ENCODE data around the gene C4BPB. TPM values are rescaled to one million over a fixed set of nuclear protein-coding genes. Genes with fewer than 3 reads are reported as not detected.

C4BPB gene
- total RNA-seq, 1 donor from 2014 or later: not detected

DNA sequence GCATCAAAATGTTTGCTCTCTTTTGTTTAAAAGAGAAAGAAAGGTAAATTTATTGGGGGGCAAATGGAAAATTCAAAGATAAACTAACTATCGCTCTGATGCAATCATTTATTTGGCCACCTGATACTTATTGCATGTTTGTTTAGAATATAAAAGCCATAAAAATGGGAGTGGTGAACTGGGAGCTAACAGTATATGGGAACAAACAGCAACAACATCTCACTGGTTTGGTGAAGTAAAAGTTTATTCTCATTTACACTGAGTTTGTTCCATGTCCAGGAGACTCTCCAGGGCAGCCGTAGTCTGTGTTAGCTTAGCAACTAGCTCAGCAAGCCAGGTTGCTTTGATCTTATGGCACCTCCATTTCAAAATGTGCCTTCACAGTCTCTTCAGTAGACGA, 35.7 kb downstream of the C4BPB start:
- no peak for DNase-seq
- H3K27ac Mint-ChIP-seq (ENCODE audit: unreplicated experiment): no peak overlapping the region
- peaks cover 2% of the 10 kb centered on the region for H3K27me3 Mint-ChIP-seq (ENCODE audit: unreplicated experiment)
- no peaks in the 10 kb centered on the region for H3K4me1 Mint-ChIP-seq (ENCODE audit: low read depth, unreplicated experiment)
- H3K9me3 Mint-ChIP-seq (ENCODE audit: unreplicated experiment): peaks cover 11% of the 10 kb centered on the region
- H3K36me3 Mint-ChIP-seq (ENCODE audit: unreplicated experiment): peaks cover 20% of the 10 kb centered on the region
- TF ChIP-seq, protein P1, sequence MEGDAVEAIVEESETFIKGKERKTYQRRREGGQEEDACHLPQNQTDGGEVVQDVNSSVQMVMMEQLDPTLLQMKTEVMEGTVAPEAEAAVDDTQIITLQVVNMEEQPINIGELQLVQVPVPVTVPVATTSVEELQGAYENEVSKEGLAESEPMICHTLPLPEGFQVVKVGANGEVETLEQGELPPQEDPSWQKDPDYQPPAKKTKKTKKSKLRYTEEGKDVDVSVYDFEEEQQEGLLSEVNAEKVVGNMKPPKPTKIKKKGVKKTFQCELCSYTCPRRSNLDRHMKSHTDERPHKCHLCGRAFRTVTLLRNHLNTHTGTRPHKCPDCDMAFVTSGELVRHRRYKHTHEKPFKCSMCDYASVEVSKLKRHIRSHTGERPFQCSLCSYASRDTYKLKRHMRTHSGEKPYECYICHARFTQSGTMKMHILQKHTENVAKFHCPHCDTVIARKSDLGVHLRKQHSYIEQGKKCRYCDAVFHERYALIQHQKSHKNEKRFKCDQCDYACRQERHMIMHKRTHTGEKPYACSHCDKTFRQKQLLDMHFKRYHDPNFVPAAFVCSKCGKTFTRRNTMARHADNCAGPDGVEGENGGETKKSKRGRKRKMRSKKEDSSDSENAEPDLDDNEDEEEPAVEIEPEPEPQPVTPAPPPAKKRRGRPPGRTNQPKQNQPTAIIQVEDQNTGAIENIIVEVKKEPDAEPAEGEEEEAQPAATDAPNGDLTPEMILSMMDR (IDR thresholded peaks at IDR 0.05; ENCODE audit: partially characterized antibody, unreplicated experiment): no peak
- no peak overlapping the region for H3K4me3 Mint-ChIP-seq (ENCODE audit: unreplicated experiment)

DNA sequence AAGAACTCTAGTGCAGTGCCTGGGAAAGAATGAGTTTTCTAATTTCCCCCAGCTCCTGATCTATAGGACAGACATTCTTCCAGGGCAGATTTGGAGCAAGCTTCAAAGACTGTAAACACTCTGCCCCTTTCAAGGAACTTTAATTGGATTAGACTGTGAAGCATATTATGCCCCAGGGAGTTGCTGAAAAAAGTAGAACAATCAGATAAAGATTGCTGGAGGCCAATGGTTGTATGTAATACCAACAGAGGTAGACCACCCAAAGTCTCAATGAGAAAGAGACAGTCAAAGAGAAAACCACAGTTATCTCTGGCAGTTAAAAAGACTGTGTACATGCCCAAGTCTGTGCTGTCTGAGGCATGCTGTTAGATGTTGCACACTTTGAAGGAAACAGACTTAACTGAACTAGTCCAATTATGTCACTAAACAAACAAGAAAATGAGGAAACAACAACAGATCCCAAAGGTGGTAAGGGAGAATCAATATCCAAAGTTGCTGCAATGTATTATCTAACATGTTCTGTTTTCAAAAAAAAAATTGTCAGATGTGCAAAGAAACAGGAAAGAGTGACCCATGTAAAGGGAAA, 39.8 kb downstream of the C4BPB start:
- peaks cover 11% of the 10 kb centered on the region for H3K9me3 Mint-ChIP-seq (ENCODE audit: unreplicated experiment)
- peaks cover 2% of the 10 kb centered on the region for H3K27me3 Mint-ChIP-seq (ENCODE audit: unreplicated experiment)
- H3K27ac Mint-ChIP-seq (ENCODE audit: unreplicated experiment): no peak overlapping the region
- DNase-seq: no peak
- H3K4me1 Mint-ChIP-seq (ENCODE audit: low read depth, unreplicated experiment): no peaks in the 10 kb centered on the region
- H3K4me3 Mint-ChIP-seq (ENCODE audit: unreplicated experiment): no peak overlapping the region
- TF ChIP-seq, protein P1 (IDR thresholded peaks at IDR 0.05; ENCODE audit: partially characterized antibody, unreplicated experiment): no peak
- H3K36me3 Mint-ChIP-seq (ENCODE audit: unreplicated experiment): peaks cover 25% of the 10 kb centered on the region

DNA sequence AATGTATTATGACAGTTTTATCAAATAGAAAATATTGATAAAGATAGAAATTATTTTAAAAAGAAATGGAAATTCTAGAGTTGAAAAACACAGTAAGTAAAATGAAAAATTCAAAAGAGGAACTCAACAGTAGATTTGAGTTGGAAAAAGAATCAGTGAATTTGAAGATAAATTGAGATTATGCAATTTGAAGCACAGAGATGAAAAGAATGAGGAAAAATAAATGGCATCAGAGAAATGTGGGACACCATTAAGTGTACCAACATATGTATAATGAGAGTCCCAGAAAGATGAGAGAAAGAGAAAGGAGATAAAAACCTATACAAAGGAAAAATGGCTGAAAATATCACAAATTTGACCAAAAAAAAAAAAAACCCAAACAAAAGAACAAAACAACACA, 40.4 kb downstream of the C4BPB start:
- Mint-ChIP-seq H3K9me3 (ENCODE audit: unreplicated experiment) (peaks cover 11% of the 10 kb centered on the region), H3K4me1 (ENCODE audit: low read depth, unreplicated experiment) (no peaks in the 10 kb centered on the region), H3K4me3 (ENCODE audit: unreplicated experiment) (no peak overlapping the region), H3K36me3 (ENCODE audit: unreplicated experiment) (peaks cover 25% of the 10 kb centered on the region), H3K27ac (ENCODE audit: unreplicated experiment) (no peak overlapping the region), H3K27me3 (ENCODE audit: unreplicated experiment) (peaks cover 2% of the 10 kb centered on the region)
- TF ChIP-seq, protein P1 (IDR thresholded peaks at IDR 0.05; ENCODE audit: partially characterized antibody, unreplicated experiment): no peak
- no peak for DNase-seq

DNA sequence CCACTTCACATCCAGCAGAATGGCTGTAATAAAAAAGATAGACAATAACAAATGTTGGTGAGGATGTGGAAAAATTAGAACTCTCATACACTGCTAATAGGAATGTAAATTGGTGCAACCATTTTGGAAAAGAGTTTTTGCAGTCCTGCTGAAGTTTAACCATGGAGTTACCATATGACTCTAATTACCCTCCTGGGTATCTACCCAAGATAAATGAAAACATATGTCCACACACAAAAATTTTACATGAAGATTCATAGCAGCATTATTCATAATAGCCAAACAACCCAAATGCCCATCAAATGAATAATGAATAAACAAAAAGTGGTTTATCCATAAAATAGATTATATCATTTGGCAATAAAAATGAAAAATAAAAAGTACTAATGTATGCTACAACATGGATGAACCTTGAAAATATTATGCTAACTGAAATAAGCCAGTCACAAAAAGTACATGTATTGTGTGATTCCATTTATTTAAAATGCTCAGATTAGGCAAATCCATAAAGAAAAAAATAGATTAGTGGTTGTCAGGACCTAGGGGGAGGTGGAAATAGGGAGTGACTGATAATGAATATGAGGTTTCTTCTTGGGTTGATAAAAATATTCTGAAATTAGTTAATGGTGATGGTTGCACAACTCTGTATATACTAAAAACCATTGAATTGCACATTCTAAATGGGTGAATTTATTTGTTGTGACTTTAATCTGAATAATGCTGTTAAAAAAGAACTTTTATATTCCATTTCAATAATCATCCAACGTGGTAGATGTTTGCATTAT, 41.8 kb downstream of the C4BPB start:
- H3K36me3 Mint-ChIP-seq (ENCODE audit: unreplicated experiment): peaks cover 25% of the 10 kb centered on the region
- H3K9me3 Mint-ChIP-seq (ENCODE audit: unreplicated experiment): peaks cover 10% of the 10 kb centered on the region
- TF ChIP-seq, protein P1 (IDR thresholded peaks at IDR 0.05; ENCODE audit: partially characterized antibody, unreplicated experiment): no peak
- H3K4me3 Mint-ChIP-seq (ENCODE audit: unreplicated experiment): no peak overlapping the region
- H3K4me1 Mint-ChIP-seq (ENCODE audit: low read depth, unreplicated experiment): no peaks in the 10 kb centered on the region
- no peak overlapping the region for H3K27ac Mint-ChIP-seq (ENCODE audit: unreplicated experiment)
- no peak for DNase-seq
- H3K27me3 Mint-ChIP-seq (ENCODE audit: unreplicated experiment): peaks cover 2% of the 10 kb centered on the region

DNA sequence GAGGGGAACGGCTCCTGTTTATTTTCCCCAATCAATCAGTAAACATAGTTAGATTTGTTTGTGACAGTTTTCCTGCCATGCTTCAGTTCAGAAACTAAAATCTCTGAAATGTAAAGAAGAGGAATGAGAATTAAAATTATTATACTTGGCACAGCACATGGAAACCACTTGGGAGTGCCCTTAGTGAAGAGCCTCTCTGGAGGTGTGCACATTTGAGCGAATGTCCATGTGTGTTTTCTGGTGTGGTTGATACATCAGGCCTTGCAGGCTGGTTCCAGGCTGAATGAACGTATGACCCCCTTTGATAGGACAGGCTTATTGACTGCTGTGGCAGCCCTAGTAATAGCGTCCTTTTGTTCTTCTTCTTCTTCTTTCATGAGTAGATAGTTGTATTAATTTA, 42.5 kb downstream of the C4BPB start:
- TF ChIP-seq, protein P1 (IDR thresholded peaks at IDR 0.05; ENCODE audit: partially characterized antibody, unreplicated experiment): no peak
- H3K9me3 Mint-ChIP-seq (ENCODE audit: unreplicated experiment): peaks cover 8% of the 10 kb centered on the region
- DNase-seq: no peak
- H3K36me3 Mint-ChIP-seq (ENCODE audit: unreplicated experiment): peaks cover 25% of the 10 kb centered on the region
- H3K4me1 Mint-ChIP-seq (ENCODE audit: low read depth, unreplicated experiment): no peaks in the 10 kb centered on the region
- H3K27ac Mint-ChIP-seq (ENCODE audit: unreplicated experiment): no peak overlapping the region
- no peak overlapping the region for H3K4me3 Mint-ChIP-seq (ENCODE audit: unreplicated experiment)
- peaks cover 2% of the 10 kb centered on the region for H3K27me3 Mint-ChIP-seq (ENCODE audit: unreplicated experiment)

Measured in glutamatergic neuron (in vitro differentiated cells).